Measurements from ENCODE around the gene METTL25B. TPM values are rescaled to one million over a fixed set of nuclear protein-coding genes. Genes with fewer than 3 reads are reported as not detected.

METTL25B gene
- total and polyA plus RNA-seq, 8 donors, result 16.8 to 64.9 (median 19.6) TPM

DNA sequence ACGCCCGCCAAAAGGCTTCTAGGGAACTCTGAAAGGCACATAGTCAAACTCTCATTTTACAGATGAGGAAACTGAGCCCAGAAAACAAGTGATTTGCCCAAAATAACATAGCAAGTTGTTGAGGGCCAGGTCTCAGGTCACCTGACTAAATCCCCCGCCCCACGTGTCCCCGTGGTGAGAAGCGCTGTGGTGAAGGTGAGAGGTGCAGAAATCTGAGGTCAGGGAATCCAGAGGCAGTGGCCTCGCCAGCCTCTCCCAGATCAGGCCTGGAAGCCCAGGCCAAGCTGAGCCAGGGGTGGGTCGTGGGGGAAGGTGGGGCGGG is 18.1 kb downstream of the METTL25B start:
- no peak for FAIRE-seq
- peaks cover 0 to 14% (median 8%) of the 10 kb centered on the region in 3 donors for H3K36me3 ChIP-seq
- DNase-seq, result no peak
- ATAC-seq, result no peak
- intact Hi-C loops (cut with DNase I), result no loop called here
- TF ChIP-seq, protein P1, sequence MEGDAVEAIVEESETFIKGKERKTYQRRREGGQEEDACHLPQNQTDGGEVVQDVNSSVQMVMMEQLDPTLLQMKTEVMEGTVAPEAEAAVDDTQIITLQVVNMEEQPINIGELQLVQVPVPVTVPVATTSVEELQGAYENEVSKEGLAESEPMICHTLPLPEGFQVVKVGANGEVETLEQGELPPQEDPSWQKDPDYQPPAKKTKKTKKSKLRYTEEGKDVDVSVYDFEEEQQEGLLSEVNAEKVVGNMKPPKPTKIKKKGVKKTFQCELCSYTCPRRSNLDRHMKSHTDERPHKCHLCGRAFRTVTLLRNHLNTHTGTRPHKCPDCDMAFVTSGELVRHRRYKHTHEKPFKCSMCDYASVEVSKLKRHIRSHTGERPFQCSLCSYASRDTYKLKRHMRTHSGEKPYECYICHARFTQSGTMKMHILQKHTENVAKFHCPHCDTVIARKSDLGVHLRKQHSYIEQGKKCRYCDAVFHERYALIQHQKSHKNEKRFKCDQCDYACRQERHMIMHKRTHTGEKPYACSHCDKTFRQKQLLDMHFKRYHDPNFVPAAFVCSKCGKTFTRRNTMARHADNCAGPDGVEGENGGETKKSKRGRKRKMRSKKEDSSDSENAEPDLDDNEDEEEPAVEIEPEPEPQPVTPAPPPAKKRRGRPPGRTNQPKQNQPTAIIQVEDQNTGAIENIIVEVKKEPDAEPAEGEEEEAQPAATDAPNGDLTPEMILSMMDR (IDR thresholded peaks at IDR 0.05), result no peak
- peaks cover 22 to 32% (median 26%) of the 10 kb centered on the region in 3 donors for H3K4me1 ChIP-seq
- H3K27me3 ChIP-seq, result no peaks in the 10 kb centered on the region
- H3K4me3 ChIP-seq, result peak overlapping the region in 3 of 4 donors; percentile 30 to 98 (median 93)
- WGBS, 2 donors, result 30 to 37% methylated on average over 9 of the region's 9 CpGs
- H3K9me3 ChIP-seq, result no peaks in the 10 kb centered on the region
- peak overlapping the region; percentile 93 to 99 (median 96) for H3K27ac ChIP-seq

DNA sequence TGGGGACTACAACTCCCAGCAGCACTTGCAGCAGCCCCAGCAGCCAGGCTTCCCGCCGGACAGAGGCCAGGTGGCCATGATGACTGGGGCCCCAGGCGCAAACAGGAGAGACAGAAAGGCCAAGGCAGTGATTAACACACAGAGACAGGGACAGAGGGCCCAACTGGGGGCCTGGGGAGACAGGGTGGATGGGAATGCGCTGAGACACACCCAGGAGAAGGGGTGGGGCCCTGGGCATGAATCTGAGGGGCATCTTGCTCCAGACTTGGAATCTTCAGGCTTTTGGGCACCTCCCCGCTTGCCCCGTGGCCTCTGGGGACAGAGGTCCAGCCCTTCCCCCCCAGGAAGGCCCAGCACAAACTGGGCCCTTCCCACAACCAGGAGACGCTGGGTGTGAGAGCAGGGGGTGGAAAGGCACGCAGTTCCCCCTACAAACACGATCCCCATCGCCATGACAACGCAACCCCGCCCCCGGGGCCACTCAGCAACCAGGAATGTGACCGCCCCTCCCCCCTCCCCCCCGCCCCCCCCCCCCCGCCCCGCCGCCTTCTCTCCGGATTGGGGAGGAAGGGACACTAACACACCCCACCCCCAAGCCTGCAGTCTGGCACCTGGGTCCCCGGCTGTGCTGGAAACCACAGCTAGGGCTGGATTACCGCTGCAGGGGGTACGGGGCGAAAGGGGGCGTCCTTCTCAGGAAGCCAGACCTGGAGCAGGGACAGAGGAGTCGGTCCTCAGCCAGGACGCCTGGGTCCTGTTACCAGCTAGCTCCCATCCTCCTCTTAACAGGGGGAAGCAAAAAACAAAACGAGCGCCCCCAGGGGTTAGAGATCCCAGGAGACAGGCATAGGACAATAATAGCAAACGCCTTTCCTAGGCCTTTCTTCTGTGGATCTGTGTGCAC is 18.7 kb downstream of the METTL25B start:
- peak overlapping the region; percentile 29 to 98 (median 62) for H3K4me3 ChIP-seq
- peaks cover 22 to 32% (median 26%) of the 10 kb centered on the region in 3 donors for H3K4me1 ChIP-seq
- H3K9me3 ChIP-seq, result no peaks in the 10 kb centered on the region
- TF ChIP-seq, protein P1 (IDR thresholded peaks at IDR 0.05), result no peak
- peaks cover 0 to 14% (median 8%) of the 10 kb centered on the region in 3 donors for H3K36me3 ChIP-seq
- peak; percentile 64 to 75 (median 70) for ATAC-seq
- peak; percentile 87 to 96 (median 92) for DNase-seq
- FAIRE-seq, result no peak
- H3K27me3 ChIP-seq, result no peaks in the 10 kb centered on the region
- peak overlapping the region; percentile 93 to 99 (median 96) for H3K27ac ChIP-seq
- intact Hi-C loops (cut with DNase I), result no loop called here
- WGBS, 2 donors, result 1 to 2% methylated on average over 16 to 25 of the region's 29 CpGs

DNA sequence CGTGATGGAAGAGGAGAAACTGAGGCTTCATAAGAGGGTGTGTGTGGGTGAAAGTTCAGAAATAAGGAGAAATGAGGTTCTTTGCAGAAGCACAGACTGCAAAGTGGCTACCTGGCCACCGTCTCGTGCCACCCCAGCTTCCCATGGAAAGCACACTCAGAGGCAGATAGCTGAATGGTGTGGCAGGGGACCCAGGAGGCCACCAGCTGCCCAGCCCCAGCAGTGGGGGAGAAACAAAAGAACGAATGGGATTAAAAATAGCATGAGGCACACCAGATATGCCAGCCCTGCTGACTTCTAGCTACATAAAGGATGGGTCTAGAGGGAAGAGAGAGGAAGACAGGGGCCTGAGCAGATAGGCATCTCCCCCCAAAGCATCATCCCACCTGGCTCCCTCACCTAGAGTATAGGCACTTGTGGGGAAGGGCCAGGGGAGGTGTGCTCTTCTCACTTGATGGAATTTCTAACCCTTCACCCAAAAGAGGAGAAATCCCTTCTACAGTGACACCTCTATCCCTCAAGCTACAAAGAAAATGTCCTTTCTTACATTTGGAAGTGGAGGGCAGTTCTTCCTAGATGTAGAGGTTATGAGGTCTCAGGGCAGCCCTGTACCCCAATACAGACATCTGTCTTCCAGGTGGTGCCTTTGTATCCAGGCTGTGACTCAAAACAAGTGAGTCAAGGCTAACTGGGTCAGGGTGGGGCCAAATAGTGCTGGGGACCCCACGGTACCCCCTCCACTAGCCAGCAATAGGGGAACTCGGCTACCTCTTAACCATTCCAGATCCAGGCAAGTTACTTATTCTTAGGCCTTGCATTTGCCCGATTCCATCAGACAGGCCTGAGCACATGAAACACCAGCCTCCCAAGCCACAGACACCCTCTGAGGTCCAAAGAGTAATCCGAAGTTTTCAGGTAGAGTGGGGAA is 19.7 kb downstream of the METTL25B start:
- DNase-seq (no peak), FAIRE-seq (no peak), ATAC-seq (no peak)
- H3K4me1 ChIP-seq, result peaks cover 22 to 38% (median 31%) of the 10 kb centered on the region in 3 donors
- H3K9me3 ChIP-seq, result no peaks in the 10 kb centered on the region
- H3K4me3 ChIP-seq, result peak overlapping the region in 3 of 4 donors; percentile 16 to 98 (median 93)
- peak overlapping the region; percentile 89 to 95 (median 92) for H3K27ac ChIP-seq
- peaks cover 0 to 12% (median 8%) of the 10 kb centered on the region in 3 donors for H3K36me3 ChIP-seq
- intact Hi-C loops (cut with DNase I), result no loop called here
- no peaks in the 10 kb centered on the region for H3K27me3 ChIP-seq
- TF ChIP-seq, protein P1 (IDR thresholded peaks at IDR 0.05), result no peak
- 5 to 7% methylated on average over 8 of the region's 8 CpGs for WGBS, 2 donors

DNA sequence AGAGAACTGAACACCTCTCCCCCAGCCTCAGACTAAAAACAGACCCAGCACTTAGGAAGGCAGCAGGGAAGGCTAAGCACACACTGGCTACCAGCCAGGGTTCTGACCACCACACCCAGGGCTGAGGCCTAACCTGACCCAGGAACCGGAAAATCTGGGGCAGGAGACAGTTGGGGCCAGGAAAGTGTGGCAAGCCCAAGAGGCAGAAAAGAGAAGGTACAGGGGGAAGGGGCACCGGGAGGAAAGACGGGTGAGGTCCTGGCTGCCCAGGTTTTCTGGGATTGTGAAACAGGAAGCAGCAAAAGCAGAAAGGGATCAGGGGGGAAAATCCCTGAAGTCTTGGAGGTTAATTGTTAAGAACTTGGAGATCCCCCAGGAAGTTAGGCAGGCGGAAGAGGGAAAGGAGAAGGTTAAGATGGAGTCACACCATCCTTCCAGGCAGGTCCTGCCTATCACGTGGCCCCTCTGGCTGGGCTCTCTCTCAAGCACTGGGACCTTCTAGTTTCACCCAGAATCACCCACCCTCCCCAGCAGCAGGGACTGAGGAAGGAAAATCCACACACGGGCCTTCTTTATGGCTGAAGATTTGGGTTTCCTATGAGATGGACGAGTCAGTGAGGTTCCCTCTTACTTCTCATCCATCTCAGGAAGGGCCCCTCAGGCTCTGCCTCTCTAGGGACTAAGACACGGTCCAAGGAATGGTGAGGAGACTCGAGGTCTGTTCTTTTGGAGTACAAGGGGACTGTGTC is 20.6 kb downstream of the METTL25B start:
- Histone ChIP-seq H3K4me3 (peak overlapping the region in 3 of 4 donors; percentile 7 to 98 (median 93)), H3K9me3 (no peaks in the 10 kb centered on the region), H3K27me3 (no peaks in the 10 kb centered on the region), H3K27ac (peak overlapping the region; percentile 89 to 95 (median 92)), H3K36me3 (peaks cover 0 to 4% (median 2%) of the 10 kb centered on the region in 3 donors), H3K4me1 (peaks cover 22 to 42% (median 31%) of the 10 kb centered on the region in 3 donors)
- TF ChIP-seq, protein P1 (IDR thresholded peaks at IDR 0.05), result no peak
- FAIRE-seq (no peak), ATAC-seq (peak in 2 of 4 donors; percentile 1 to 2), DNase-seq (peak in 3 of 6 donors; percentile 60 to 69 (median 67))
- 9 to 14% methylated on average over 9 of the region's 9 CpGs for WGBS, 2 donors
- intact Hi-C loops (cut with DNase I), result no loop called here

Measured in pancreas (tissue), 10 donors.